Karpas-422 (cell line): ENCODE data around the gene RNF126. TPM values are rescaled to one million over a fixed set of nuclear protein-coding genes. Genes with fewer than 3 reads are reported as not detected.
"Not testable (repeated sequence)": the region's sequence is repeated elsewhere in the genome, so short reads cannot be mapped to it uniquely, and the experiment has no call there.

Experiments used
- DNase-seq: peaks from one replicate; pipeline ENCODE4 v3.0.0-alpha.2; 2015
- H2AFZ ChIP-seq: fragments of 200-600 bp; sonication (generic); 2 replicates; pipeline ENCODE4 v1.6.1; 2014; ENCODE audit warnings: antibody characterized with exemption, low read length, mixed read lengths
- H3K27ac ChIP-seq: fragments of 200-600 bp; sonication (generic); 2 replicates; pipeline ENCODE4 v1.5.1; 2014; ENCODE audit warnings: mild to moderate bottlenecking, low read length, moderate library complexity
- H3K27me3 ChIP-seq: fragments of 200-600 bp; sonication (generic); 2 replicates; pipeline ENCODE4 v1.6.1; 2014; ENCODE audit warnings: low read length, mixed read lengths
- H3K36me3 ChIP-seq: fragments of 200-600 bp; sonication (generic); 2 replicates; pipeline ENCODE4 v1.6.1; 2014; ENCODE audit warnings: low read length, mixed read lengths; ENCODE audit not compliant: insufficient read depth
- H3K4me1 ChIP-seq: fragments of 200-600 bp; sonication (generic); 2 replicates; pipeline ENCODE4 v1.6.1; 2014; ENCODE audit warnings: mild to moderate bottlenecking, low read length, mixed read lengths
- H3K4me2 ChIP-seq: fragments of 200-600 bp; sonication (generic); 2 replicates; pipeline ENCODE4 v1.6.1; 2014; ENCODE audit warnings: low read length, low read depth, mild to moderate bottlenecking; ENCODE audit not compliant: poor library complexity, severe bottlenecking
- H3K4me3 ChIP-seq: fragments of 200-600 bp; sonication (generic); 2 replicates; pipeline ENCODE4 v1.5.1; 2014; ENCODE audit warnings: mild to moderate bottlenecking, antibody characterized with exemption, low read length, mixed read lengths
- H3K79me2 ChIP-seq: fragments of 200-600 bp; sonication (generic); 2 replicates; pipeline ENCODE4 v1.6.1; 2014; ENCODE audit warnings: mild to moderate bottlenecking, low read length, mixed read lengths
- H3K9ac ChIP-seq: fragments of 200-600 bp; sonication (generic); 2 replicates; pipeline ENCODE4 v1.6.0; 2014; ENCODE audit warnings: low read length
- H3K9me2 ChIP-seq: fragments of 200-600 bp; sonication (generic), shearing (Covaris generic); replicated peaks from 2 replicates; pipeline ENCODE4 v1.6.0; 2014; ENCODE audit warnings: mild to moderate bottlenecking, low read length, moderate library complexity; ENCODE audit not compliant: insufficient read depth
- H3K9me3 ChIP-seq: fragments of 300-700, 200-600 bp; sonication (generic); 2 replicates; pipeline ENCODE4 v1.6.1; 2014; ENCODE audit warnings: low read length, mixed read lengths
- H4K20me1 ChIP-seq: fragments of 200-600 bp; sonication (generic); 2 replicates; pipeline ENCODE4 v1.6.1; 2014; ENCODE audit warnings: mild to moderate bottlenecking, antibody characterized with exemption, low read length, low read depth; ENCODE audit not compliant: insufficient read depth
- total RNA-seq: library from RNA; depleted of rRNA; stranded (reverse); fragments of >200 nt; shearing (Covaris generic); gene quantifications from 2 replicates; pipeline ENCODE4 v1.2.3, GENCODE V29; 2014; ENCODE audit warnings: low replicate concordance

The RNF126 gene
- total RNA-seq, 1 experiment from 2014 or later = 36.5 TPM

DNA sequence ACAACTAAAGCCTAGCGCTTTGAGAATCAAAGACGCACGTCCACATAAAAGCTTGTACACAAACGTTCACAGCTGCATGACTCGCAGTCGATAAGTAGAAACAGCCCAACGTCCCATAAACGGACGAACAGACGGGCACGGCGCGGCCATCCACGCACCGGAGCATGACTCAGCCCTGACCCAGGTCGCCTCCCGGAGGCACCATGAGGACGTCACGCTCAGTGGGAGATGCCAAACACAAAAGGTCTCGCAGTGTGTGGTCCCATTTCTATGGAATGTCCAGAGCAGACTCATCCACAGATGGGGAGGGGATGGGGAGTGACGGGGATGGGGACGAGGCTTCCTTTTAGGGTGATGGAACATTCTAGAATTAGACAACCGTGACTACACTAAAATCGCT lies 39.0 kb downstream of the RNF126 start:
- Histone ChIP-seq H3K9ac (no peak overlapping the region), H3K27ac (no peak overlapping the region), H4K20me1 (no peaks in the 10 kb centered on the region), H3K79me2 (peaks cover 14% of the 10 kb centered on the region; the same call in 1 of the 2 replicates), H3K27me3 (no peaks in the 10 kb centered on the region), H3K9me2 (no peaks in the 10 kb centered on the region), H3K4me2 (no peak overlapping the region), H3K4me1 (no peaks in the 10 kb centered on the region), H2AFZ (no peak overlapping the region), H3K9me3 (no peaks in the 10 kb centered on the region), H3K36me3 (peaks cover 20% of the 10 kb centered on the region), H3K4me3 (no peak overlapping the region)
- no peak for DNase-seq

DNA sequence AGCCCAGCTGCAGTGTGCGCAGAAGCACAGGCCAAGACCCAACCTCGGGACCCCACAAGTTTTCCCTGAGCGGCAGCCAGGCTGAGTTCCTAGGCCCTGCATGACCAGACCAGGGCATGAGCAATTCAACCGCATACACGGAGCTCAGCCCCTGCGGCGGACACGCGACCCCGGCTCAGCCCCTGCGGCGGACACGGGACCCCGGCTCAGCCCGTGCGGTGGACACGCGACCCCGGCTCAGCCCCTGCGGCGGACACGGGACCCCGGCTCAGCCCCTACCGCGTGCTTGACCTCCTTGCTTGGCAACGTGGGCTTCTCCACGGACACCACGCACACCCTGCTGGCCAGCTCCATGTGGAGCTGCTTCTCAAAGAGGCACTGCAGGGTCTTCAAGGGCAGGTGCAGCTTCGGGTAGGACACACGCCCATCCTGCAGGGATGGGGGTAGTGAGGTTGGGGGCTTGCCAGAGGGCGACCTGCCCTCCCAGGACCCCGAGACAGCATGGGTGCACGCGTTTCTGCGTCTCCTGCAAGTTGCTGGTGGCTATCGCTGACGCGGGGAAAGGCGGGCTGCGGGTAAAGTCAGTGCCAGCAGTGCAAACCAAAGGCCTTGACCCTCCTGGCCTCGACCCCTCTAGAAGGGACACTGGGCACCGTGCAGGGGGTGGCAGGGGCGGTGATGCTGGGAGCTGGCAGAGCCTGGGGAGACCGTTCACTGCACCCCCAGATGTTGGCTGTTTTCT lies 39.7 kb downstream of the RNF126 start:
- Histone ChIP-seq H3K9ac (no peak overlapping the region), H3K4me3 (no peak overlapping the region), H3K4me1 (no peaks in the 10 kb centered on the region), H3K27ac (no peak overlapping the region), H3K9me2 (no peaks in the 10 kb centered on the region), H4K20me1 (no peaks in the 10 kb centered on the region), H3K9me3 (no peaks in the 10 kb centered on the region), H3K4me2 (no peak overlapping the region), H3K36me3 (peaks cover 16% of the 10 kb centered on the region), H3K79me2 (peaks cover 8% of the 10 kb centered on the region; the same call in 1 of the 2 replicates), H3K27me3 (no peaks in the 10 kb centered on the region), H2AFZ (no peak overlapping the region)
- no peak for DNase-seq

DNA sequence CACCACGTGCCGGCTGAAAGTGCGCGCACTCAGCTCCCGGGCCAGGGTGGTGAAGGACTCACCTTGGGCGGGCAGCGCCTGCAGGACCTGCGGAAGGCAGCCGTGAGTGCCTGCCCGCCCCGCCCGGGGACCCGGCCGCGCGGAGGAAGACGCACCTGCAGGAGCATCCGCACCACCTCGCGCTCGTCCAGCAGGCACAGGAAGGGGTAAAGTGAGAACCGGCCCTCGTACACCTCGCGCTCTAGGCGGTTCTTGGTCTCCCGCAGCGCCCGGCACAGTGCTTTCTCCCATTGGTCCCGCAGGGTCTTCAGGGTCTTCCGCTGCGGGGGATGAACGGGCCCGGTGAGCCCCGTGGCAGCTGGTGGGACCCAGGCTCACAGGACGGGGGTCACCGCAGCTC lies 40.3 kb downstream of the RNF126 start:
- H3K4me1 ChIP-seq = no peaks in the 10 kb centered on the region
- no peak overlapping the region for H3K4me3 ChIP-seq
- no peaks in the 10 kb centered on the region for H3K9me2 ChIP-seq
- no peak overlapping the region for H3K27ac ChIP-seq
- no peak for DNase-seq
- no peaks in the 10 kb centered on the region for H3K27me3 ChIP-seq
- H3K9ac ChIP-seq = no peak overlapping the region
- peaks cover 13% of the 10 kb centered on the region for H3K36me3 ChIP-seq
- no peak overlapping the region for H3K4me2 ChIP-seq
- H2AFZ ChIP-seq = no peak overlapping the region
- no peaks in the 10 kb centered on the region for H4K20me1 ChIP-seq
- H3K79me2 ChIP-seq = peaks cover 4% of the 10 kb centered on the region; the same call in 1 of the 2 replicates
- no peaks in the 10 kb centered on the region for H3K9me3 ChIP-seq

- Histone ChIP-seq H3K79me2 (no peaks in the 10 kb centered on the region), H3K36me3 (peaks cover 10% of the 10 kb centered on the region), H3K4me2 (no peak overlapping the region), H3K27me3 (no peaks in the 10 kb centered on the region), H3K9me2 (no peaks in the 10 kb centered on the region), H2AFZ (no peak overlapping the region), H4K20me1 (no peaks in the 10 kb centered on the region), H3K4me3 (no peak overlapping the region), H3K9me3 (no peaks in the 10 kb centered on the region), H3K27ac (no peak overlapping the region), H3K9ac (no peak overlapping the region), H3K4me1 (no peaks in the 10 kb centered on the region)
- DNase-seq = no peak
Measured at GRCh38 chr19:621819-622218, 41.2 kb downstream of the RNF126 start.

DNA sequence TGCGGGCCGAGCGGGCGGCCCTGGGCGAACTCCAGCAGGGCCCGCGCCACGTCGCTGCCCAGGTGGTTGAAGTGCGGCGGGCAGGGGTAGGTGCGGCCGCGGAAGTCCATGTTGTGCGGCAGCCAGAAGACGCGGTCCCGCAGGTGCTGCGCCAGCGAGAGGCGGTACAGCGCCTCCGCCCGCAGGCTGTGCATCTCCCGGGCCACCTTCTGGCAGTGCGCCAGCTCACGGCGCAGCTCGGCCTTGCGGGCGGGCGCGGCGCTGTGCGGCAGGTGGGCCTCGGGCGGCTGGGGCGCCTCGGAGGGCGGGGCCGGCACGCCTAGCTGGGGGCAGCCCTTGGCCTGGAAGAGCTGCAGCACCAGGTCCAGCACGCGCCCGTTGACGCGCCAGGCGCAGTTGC lies 41.8 kb downstream of the RNF126 start:
- not testable (repeated sequence) for H3K9ac ChIP-seq, H3K4me1 ChIP-seq, H3K4me3 ChIP-seq, H3K27me3 ChIP-seq, H3K27ac ChIP-seq, H3K79me2 ChIP-seq, H3K4me2 ChIP-seq, H4K20me1 ChIP-seq, H3K9me2 ChIP-seq, H3K9me3 ChIP-seq, H2AFZ ChIP-seq, DNase-seq
- H3K36me3 ChIP-seq = peaks cover 10% of the 10 kb centered on the region

GRCh38 chr19:620166-620862 lies 42.7 kb downstream of the RNF126 start:
- Histone ChIP-seq H3K4me1 (no peaks in the 10 kb centered on the region), H3K9me2 (no peaks in the 10 kb centered on the region), H3K79me2 (no peaks in the 10 kb centered on the region), H3K27me3 (no peaks in the 10 kb centered on the region), H3K9ac (no peak overlapping the region), H3K36me3 (peaks cover 8% of the 10 kb centered on the region), H3K4me2 (no peak overlapping the region), H4K20me1 (no peaks in the 10 kb centered on the region), H3K9me3 (no peaks in the 10 kb centered on the region), H2AFZ (no peak overlapping the region), H3K4me3 (no peak overlapping the region), H3K27ac (no peak overlapping the region)
- no peak for DNase-seq

DNA sequence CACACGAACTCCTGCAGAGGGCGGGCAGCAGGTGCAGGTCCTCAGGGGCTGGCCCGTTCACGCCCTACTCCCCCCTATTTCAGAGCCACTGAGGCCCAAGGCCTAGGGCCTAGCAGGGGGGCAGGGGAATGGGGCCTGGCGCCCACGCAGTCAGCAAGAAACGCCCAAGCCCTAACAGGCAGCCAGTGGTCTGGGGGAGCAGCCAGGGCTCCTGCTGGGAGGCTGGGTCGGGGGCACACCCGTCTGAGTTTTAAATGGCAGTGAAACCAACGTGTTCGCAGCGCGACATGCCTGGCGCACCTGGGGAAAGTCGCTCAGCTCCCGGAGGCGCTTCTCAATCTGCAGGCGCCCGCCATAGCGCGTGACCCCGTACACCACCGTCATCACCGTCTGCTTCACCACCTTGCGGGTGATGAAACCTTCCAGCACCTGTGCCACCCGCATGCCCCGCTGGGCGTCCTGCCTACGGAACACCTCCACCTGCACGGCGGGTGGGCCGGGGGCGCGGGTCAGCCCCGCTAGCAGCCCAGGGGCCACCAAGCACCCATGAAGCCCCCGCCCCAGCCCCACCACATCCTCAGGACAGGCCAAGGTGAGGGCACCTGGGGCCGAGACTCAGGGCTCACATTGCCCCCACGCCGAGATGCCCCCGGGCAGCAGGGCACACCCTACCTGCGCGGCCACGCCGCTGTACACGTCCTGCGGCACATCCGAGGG lies 43.6 kb downstream of the RNF126 start:
- Histone ChIP-seq H3K4me2 (no peak overlapping the region), H3K9me3 (no peaks in the 10 kb centered on the region), H3K27me3 (no peaks in the 10 kb centered on the region), H3K9ac (no peak overlapping the region), H2AFZ (no peak overlapping the region), H3K36me3 (peaks cover 8% of the 10 kb centered on the region), H4K20me1 (no peaks in the 10 kb centered on the region), H3K4me3 (no peak overlapping the region), H3K9me2 (no peaks in the 10 kb centered on the region), H3K4me1 (no peaks in the 10 kb centered on the region), H3K27ac (no peak overlapping the region), H3K79me2 (no peaks in the 10 kb centered on the region)
- no peak for DNase-seq

DNA sequence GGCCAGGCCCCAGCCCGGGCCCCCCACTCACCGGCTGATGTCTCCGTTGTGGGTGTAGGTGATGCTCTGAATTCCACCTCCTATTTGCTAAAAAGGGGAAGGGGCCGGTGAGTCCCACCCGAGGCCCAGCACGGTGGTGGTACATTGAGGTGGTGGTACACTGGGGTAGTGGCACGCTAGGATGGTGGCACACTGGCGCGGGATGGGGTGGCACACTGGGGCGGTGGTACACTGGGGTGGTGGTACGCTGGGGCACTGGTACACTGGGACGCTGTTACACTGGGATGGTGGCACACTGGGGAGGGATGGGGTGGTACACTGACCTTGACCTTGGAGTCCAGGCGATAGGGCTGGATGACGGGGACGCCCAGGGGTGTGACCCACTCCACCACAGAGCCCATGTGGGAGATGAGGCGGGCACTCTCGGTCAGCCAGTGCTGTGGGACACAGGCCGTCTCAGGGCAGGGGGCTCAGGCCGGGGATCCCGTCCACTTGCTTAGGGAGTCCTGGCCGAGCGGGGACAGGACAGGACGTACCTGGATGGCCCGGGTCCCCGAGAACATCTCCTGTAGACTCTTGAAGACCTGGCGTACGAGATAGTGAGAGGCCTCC lies 44.2 kb downstream of the RNF126 start:
- Histone ChIP-seq H3K4me1 (no peaks in the 10 kb centered on the region), H2AFZ (no peak overlapping the region), H3K27ac (no peak overlapping the region)

More for the DNA sequence above, 44.2 kb downstream of the RNF126 start:
- Histone ChIP-seq H3K79me2 (no peaks in the 10 kb centered on the region), H3K4me3 (no peak overlapping the region), H3K9me2 (no peaks in the 10 kb centered on the region), H3K9ac (no peak overlapping the region), H3K4me2 (no peak overlapping the region), H3K36me3 (peaks cover 5% of the 10 kb centered on the region; the same call in 1 of the 2 replicates), H3K27me3 (no peaks in the 10 kb centered on the region), H3K9me3 (no peaks in the 10 kb centered on the region), H4K20me1 (no peaks in the 10 kb centered on the region)
- DNase-seq = no peak
